ENCODE results near the gene TUBB8. TPM values are rescaled to one million over a fixed set of nuclear protein-coding genes. Genes with fewer than 3 reads are reported as not detected.
"Not testable (repeated sequence)": the region's sequence is repeated elsewhere in the genome, so short reads cannot be mapped to it uniquely, and the experiment has no call there.

Gene TUBB8
- total RNA-seq, 1 donor = not detected

DNA sequence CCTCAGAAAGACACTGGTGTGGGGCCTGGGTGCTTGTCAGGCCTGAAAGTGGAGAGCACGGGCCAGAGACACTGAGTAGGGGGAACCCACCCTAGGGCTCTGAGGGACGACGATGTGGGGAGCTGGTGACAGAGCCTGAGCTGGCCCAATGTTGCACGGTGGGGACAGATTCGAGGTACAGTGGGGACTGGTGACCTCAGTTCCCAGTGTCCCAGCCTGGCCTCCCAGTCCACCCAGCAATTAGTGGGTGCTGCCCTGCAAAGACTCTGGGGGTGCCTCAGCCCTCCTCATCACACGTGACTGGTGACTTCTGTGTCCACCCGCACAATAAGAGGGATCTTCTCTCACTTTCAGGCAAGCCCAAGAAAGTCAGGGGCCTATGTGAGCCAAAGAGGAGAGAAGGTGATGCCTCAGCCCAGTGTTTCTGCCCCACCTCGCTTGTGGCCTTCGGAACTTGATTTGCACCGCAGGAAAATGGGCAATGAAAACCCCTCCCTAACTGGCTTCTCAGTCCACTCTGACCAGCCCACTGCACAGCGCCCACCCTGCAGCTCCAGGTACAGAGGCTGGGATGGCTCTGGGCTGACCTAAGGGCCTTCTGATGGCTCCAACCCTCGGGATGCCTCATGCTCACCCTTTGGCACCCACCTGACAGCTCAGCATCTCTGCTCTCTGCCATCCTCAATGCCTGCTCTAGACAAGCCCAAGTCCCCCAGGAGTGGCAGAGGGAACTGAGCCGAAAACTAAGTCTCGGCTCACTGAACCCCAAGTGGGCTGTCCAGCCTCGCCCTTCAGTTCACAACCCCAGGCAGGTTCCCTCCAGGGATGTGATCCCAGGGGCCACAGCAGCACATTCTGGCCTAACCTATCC lies 36.4 kb downstream of the TUBB8 start:
- DNase-seq (ENCODE audit: insufficient read length, low spot score, missing footprints); H3K79me2 ChIP-seq (ENCODE audit: insufficient read depth, low read length); H3K27me3 ChIP-seq (ENCODE audit: insufficient read depth, low read length); H3K4me3 ChIP-seq (ENCODE audit: insufficient read depth, low read length); H2AFZ ChIP-seq (ENCODE audit: low read length); H3K27ac ChIP-seq (ENCODE audit: low read depth, low read length); H3K36me3 ChIP-seq (ENCODE audit: insufficient read depth, low read length); H3K4me2 ChIP-seq (ENCODE audit: insufficient read depth, low read length); H3K9me3 ChIP-seq (ENCODE audit: low read depth, low read length); H3K4me1 ChIP-seq (ENCODE audit: insufficient read depth, low read length); H4K20me1 ChIP-seq (ENCODE audit: insufficient read depth, low read length): not testable (repeated sequence)

GRCh38 chr10:11260-11659 lies 37.8 kb downstream of the TUBB8 start:
- not testable (repeated sequence) for H3K4me1 ChIP-seq (ENCODE audit: insufficient read depth, low read length); H3K27ac ChIP-seq (ENCODE audit: low read depth, low read length); H3K27me3 ChIP-seq (ENCODE audit: insufficient read depth, low read length); DNase-seq (ENCODE audit: insufficient read length, low spot score, missing footprints); H3K4me2 ChIP-seq (ENCODE audit: insufficient read depth, low read length); H3K4me3 ChIP-seq (ENCODE audit: insufficient read depth, low read length); H2AFZ ChIP-seq (ENCODE audit: low read length); H3K36me3 ChIP-seq (ENCODE audit: insufficient read depth, low read length); H3K79me2 ChIP-seq (ENCODE audit: insufficient read depth, low read length); H4K20me1 ChIP-seq (ENCODE audit: insufficient read depth, low read length); H3K9me3 ChIP-seq (ENCODE audit: low read depth, low read length)

DNA sequence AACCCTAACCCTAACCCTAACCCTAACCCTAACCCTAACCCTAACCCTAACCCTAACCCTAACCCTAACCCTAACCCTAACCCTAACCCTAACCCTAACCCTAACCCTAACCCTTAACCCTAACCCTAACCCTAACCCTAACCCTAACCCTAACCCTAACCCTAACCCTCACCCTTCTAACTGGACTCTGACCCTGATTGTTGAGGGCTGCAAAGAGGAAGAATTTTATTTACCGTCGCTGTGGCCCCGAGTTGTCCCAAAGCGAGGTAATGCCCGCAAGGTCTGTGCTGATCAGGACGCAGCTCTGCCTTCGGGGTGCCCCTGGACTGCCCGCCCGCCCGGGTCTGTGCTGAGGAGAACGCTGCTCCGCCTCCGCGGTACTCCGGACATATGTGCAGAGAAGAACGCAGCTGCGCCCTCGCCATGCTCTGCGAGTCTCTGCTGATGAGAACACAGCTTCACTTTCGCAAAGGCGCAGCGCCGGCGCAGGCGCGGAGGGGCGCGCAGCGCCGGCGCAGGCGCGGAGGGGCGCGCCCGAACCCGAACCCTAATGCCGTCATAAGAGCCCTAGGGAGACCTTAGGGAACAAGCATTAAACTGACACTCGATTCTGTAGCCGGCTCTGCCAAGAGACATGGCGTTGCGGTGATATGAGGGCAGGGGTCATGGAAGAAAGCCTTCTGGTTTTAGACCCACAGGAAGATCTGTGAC lies 38.7 kb downstream of the TUBB8 start:
- not testable (repeated sequence) for H3K4me1 ChIP-seq (ENCODE audit: insufficient read depth, low read length); H3K36me3 ChIP-seq (ENCODE audit: insufficient read depth, low read length); H3K4me3 ChIP-seq (ENCODE audit: insufficient read depth, low read length); H3K79me2 ChIP-seq (ENCODE audit: insufficient read depth, low read length); H3K27ac ChIP-seq (ENCODE audit: low read depth, low read length); DNase-seq (ENCODE audit: insufficient read length, low spot score, missing footprints); H3K4me2 ChIP-seq (ENCODE audit: insufficient read depth, low read length); H3K27me3 ChIP-seq (ENCODE audit: insufficient read depth, low read length); H2AFZ ChIP-seq (ENCODE audit: low read length); H4K20me1 ChIP-seq (ENCODE audit: insufficient read depth, low read length); H3K9me3 ChIP-seq (ENCODE audit: low read depth, low read length)

Other genes starting within 250 kb of the TUBB8 start
- gene ZMYND11, start 86.2 kb upstream of the TUBB8 start, total RNA-seq = 56.5 and 60.4 TPM in 2 replicates